PC-3 (cell line): ENCODE data around the gene CDC16. TPM values are rescaled to one million over a fixed set of nuclear protein-coding genes. Genes with fewer than 3 reads are reported as not detected.
"Not testable (repeated sequence)": the region's sequence is repeated elsewhere in the genome, so short reads cannot be mapped to it uniquely, and the experiment has no call there.

ENCODE experiments used
- ATAC-seq: fragments of 200-7000 bp; cut with Tn5 transposase; 2 replicates; pipeline ENCODE4 v1.9.1; 2020; ENCODE audit warnings: mild to moderate bottlenecking, moderate library complexity
- BruUV-seq: library from RNA; stranded (reverse); fragments of 400-500 nt; replicated peaks from 2 replicates; lab custom pipeline; 2021; lab: Mats Ljungman, UMichigan
- CTCF ChIA-PET: fragments of 300-600 bp; sonication (Branson Sonifier 250); formaldehyde crosslinking; loops from one replicate; lab custom pipeline; 2022; ENCODE audit warnings: antibody characterized with exemption; lab: Charles Lee
- POLR2A ChIA-PET: fragments of 300-600 bp; sonication (Branson Sonifier 250); formaldehyde crosslinking; loops from one replicate; lab custom pipeline; 2022; ENCODE audit warnings: antibody characterized with exemption; ENCODE audit not compliant: unreplicated experiment; lab: Charles Lee
- DNase-seq: peaks from one replicate; pipeline ENCODE4 v3.0.0-alpha.2; 2015
- H2AFZ ChIP-seq: fragments of 300-600 bp; sonication (generic); 2 replicates; pipeline ENCODE4 v1.6.0; 2016; ENCODE audit warnings: antibody characterized with exemption, low read length
- H3F3A ChIP-seq: fragments of 300-600 bp; sonication (generic); one replicate; pipeline ENCODE4 v1.6.0; 2017; ENCODE audit warnings: antibody characterized with exemption, low read length, control low read depth, mild to moderate bottlenecking; ENCODE audit not compliant: unreplicated experiment
- H3K27ac ChIP-seq: fragments of 300-600 bp; sonication (generic); 2 replicates; pipeline ENCODE4 v1.5.1; 2016; ENCODE audit warnings: mild to moderate bottlenecking, low read length
- H3K27me3 ChIP-seq: fragments of 300-600 bp; sonication (generic); 2 replicates; pipeline ENCODE4 v1.6.1; 2016; ENCODE audit warnings: low read length, mixed read lengths
- H3K36me3 ChIP-seq: fragments of 300-600 bp; sonication (generic); 2 replicates; pipeline ENCODE4 v1.6.1; 2016; ENCODE audit warnings: low read depth, mixed run types, low read length, mixed read lengths
- H3K4me1 ChIP-seq: fragments of 300-600 bp; sonication (generic); 2 replicates; pipeline ENCODE4 v1.5.1; 2016; ENCODE audit warnings: low read length; ENCODE audit not compliant: insufficient read depth
- H3K4me2 ChIP-seq: fragments of 300-600 bp; sonication (generic); 2 replicates; pipeline ENCODE4 v1.6.0; 2016; ENCODE audit warnings: low read length
- H3K4me3 ChIP-seq: fragments of 300-600 bp; sonication (generic); 2 replicates; pipeline ENCODE4 v1.5.1; 2016; ENCODE audit warnings: mild to moderate bottlenecking, low read length, mixed read lengths
- H3K79me2 ChIP-seq: fragments of 300-600 bp; sonication (generic); 2 replicates; pipeline ENCODE4 v1.6.1; 2017; ENCODE audit warnings: low read length, mixed read lengths
- H3K9ac ChIP-seq: fragments of 300-600 bp; sonication (generic); 2 replicates; pipeline ENCODE4 v1.6.0; 2016; ENCODE audit warnings: mild to moderate bottlenecking, low read length
- H3K9me2 ChIP-seq: fragments of 300-600 bp; sonication (generic); replicated peaks from 2 replicates; pipeline ENCODE4 v1.6.1; 2016; ENCODE audit warnings: mixed run types, low read length, mixed read lengths
- H3K9me3 ChIP-seq: fragments of 300-600 bp; sonication (generic); 2 replicates; pipeline ENCODE4 v1.6.1; 2016; ENCODE audit warnings: low read length, mixed read lengths
- H4K20me1 ChIP-seq: fragments of 300-600 bp; sonication (generic); 2 replicates; pipeline ENCODE4 v1.6.1; 2016; ENCODE audit warnings: low read length, mixed read lengths
- EZH2 ChIP-seq: fragments of 300-600 bp; sonication (generic); IDR thresholded peaks from one replicate; pipeline ENCODE4 v1.6.1; 2017; ENCODE audit warnings: antibody characterized with exemption, mild to moderate bottlenecking, low read length; ENCODE audit not compliant: unreplicated experiment
- EZH2phosphoT487 ChIP-seq: fragments of 300-600 bp; sonication (generic); IDR thresholded peaks from 2 replicates; pipeline ENCODE4 v1.6.1; 2018; ENCODE audit warnings: mild to moderate bottlenecking, antibody characterized with exemption, low read length, borderline replicate concordance
- intact Hi-C: fragments of 100-400 bp; cut with micrococcal nuclease; formaldehyde crosslinking; loops from 2 replicates; pipeline ENCODE4 v1.9.0; 2023
- total RNA-seq: library from RNA; depleted of rRNA; stranded (reverse); fragments of >200 nt; gene quantifications from 2 replicates; pipeline ENCODE4 v1.2.3, GENCODE V29; 2014
- TF ChIP-seq, protein P1 (sequence below): fragments of 300-600 bp; sonication (generic); conservative IDR thresholded peaks from 2 replicates; pipeline ENCODE4 v1.5.1; 2017; ENCODE audit warnings: antibody characterized with exemption, low read depth, mild to moderate bottlenecking, low read length

The CDC16 gene
- total RNA-seq, 1 experiment from 2014 or later = 16.0 TPM

- no peak overlapping the region for H3K27ac ChIP-seq
- no peak overlapping the region for H3K9ac ChIP-seq
- no peak overlapping the region for H3K4me3 ChIP-seq
- TF ChIP-seq, protein P1, sequence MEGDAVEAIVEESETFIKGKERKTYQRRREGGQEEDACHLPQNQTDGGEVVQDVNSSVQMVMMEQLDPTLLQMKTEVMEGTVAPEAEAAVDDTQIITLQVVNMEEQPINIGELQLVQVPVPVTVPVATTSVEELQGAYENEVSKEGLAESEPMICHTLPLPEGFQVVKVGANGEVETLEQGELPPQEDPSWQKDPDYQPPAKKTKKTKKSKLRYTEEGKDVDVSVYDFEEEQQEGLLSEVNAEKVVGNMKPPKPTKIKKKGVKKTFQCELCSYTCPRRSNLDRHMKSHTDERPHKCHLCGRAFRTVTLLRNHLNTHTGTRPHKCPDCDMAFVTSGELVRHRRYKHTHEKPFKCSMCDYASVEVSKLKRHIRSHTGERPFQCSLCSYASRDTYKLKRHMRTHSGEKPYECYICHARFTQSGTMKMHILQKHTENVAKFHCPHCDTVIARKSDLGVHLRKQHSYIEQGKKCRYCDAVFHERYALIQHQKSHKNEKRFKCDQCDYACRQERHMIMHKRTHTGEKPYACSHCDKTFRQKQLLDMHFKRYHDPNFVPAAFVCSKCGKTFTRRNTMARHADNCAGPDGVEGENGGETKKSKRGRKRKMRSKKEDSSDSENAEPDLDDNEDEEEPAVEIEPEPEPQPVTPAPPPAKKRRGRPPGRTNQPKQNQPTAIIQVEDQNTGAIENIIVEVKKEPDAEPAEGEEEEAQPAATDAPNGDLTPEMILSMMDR = no peak
- TF ChIP-seq EZH2phosphoT487 (no peak), EZH2 (no peak)
- H3K36me3 ChIP-seq = peaks cover 55% of the 10 kb centered on the region
- no peaks in the 10 kb centered on the region for H3K9me3 ChIP-seq
- no peaks in the 10 kb centered on the region for H4K20me1 ChIP-seq
- POLR2A ChIA-PET = no interaction called here
- H2AFZ ChIP-seq = no peak overlapping the region
- no peaks in the 10 kb centered on the region for H3K27me3 ChIP-seq
- H3K79me2 ChIP-seq = no peaks in the 10 kb centered on the region
- H3K4me2 ChIP-seq = no peak overlapping the region
- H3K4me1 ChIP-seq = no peaks in the 10 kb centered on the region
- DNase-seq (no peak), ATAC-seq (no peak)
- H3K9me2 ChIP-seq = no peaks in the 10 kb centered on the region
- BruUV-seq = no TSS peak
- CTCF ChIA-PET = no interaction called here
- intact Hi-C loops = no loop called here
- no peaks in the 10 kb centered on the region for H3F3A ChIP-seq
Measured at GRCh38 chr13:114244637-114245036, 9.9 kb downstream of the CDC16 start.

GRCh38 chr13:114248011-114248410 is 13.3 kb downstream of the CDC16 start:
- H3K4me2 ChIP-seq = no peak overlapping the region
- H3F3A ChIP-seq = no peaks in the 10 kb centered on the region
- no peak for TF ChIP-seq EZH2
- TF ChIP-seq EZH2phosphoT487 = no peak
- TF ChIP-seq, protein P1 = no peak
- H3K9me2 ChIP-seq = no peaks in the 10 kb centered on the region
- H3K27ac ChIP-seq = no peak overlapping the region
- no peaks in the 10 kb centered on the region for H3K4me1 ChIP-seq
- no peak for ATAC-seq
- no peak overlapping the region for H3K9ac ChIP-seq
- no TSS peak for BruUV-seq
- DNase-seq = no peak
- CTCF ChIA-PET = no interaction called here
- intact Hi-C loops = no loop called here
- no peaks in the 10 kb centered on the region for H3K9me3 ChIP-seq
- H2AFZ ChIP-seq = no peak overlapping the region
- no peak overlapping the region for H3K4me3 ChIP-seq
- H3K36me3 ChIP-seq = peaks cover 52% of the 10 kb centered on the region
- no peaks in the 10 kb centered on the region for H4K20me1 ChIP-seq
- H3K27me3 ChIP-seq = no peaks in the 10 kb centered on the region
- POLR2A ChIA-PET = no interaction called here
- no peaks in the 10 kb centered on the region for H3K79me2 ChIP-seq

DNA sequence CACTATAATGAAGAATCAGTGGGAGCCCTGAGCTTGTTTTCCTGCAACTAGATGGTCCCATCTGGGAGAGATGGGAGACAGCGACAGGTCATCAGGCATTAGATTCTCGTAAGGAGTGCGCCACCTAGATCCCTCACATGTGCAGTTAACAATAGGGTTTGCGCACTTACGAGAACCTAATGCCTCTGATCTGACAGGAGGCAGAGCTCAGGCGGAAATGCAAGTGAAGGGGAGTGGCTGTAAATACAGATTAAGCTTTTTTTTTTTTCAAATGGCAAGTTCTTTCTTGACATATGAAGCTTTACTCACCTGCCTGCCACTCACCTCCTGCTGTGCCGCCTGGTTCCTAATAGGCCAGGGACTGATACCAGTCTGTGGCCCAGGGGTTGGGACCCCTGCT is 14.4 kb downstream of the CDC16 start:
- no peaks in the 10 kb centered on the region for H3K9me2 ChIP-seq
- CTCF ChIA-PET = no interaction called here
- no peak overlapping the region for H3K4me3 ChIP-seq
- no peak overlapping the region for H2AFZ ChIP-seq
- no peaks in the 10 kb centered on the region for H3F3A ChIP-seq
- H4K20me1 ChIP-seq = no peaks in the 10 kb centered on the region
- H3K4me2 ChIP-seq = no peak overlapping the region
- no peaks in the 10 kb centered on the region for H3K27me3 ChIP-seq
- H3K9me3 ChIP-seq = no peaks in the 10 kb centered on the region
- TF ChIP-seq, protein P1 = no peak
- TF ChIP-seq EZH2 (no peak), EZH2phosphoT487 (no peak)
- ATAC-seq (no peak), DNase-seq (no peak)
- intact Hi-C loops = no loop called here
- H3K9ac ChIP-seq = no peak overlapping the region
- no peak overlapping the region for H3K27ac ChIP-seq
- no TSS peak for BruUV-seq
- POLR2A ChIA-PET = no interaction called here
- H3K79me2 ChIP-seq = no peaks in the 10 kb centered on the region
- H3K36me3 ChIP-seq = peaks cover 45% of the 10 kb centered on the region
- H3K4me1 ChIP-seq = no peaks in the 10 kb centered on the region

- H2AFZ ChIP-seq, H3K27me3 ChIP-seq, BruUV-seq, H3F3A ChIP-seq, DNase-seq, intact Hi-C loops, H3K27ac ChIP-seq, CTCF ChIA-PET, H3K4me1 ChIP-seq, ATAC-seq, H3K9ac ChIP-seq, H4K20me1 ChIP-seq, POLR2A ChIA-PET, H3K9me3 ChIP-seq, H3K79me2 ChIP-seq, H3K4me3 ChIP-seq, H3K9me2 ChIP-seq, H3K4me2 ChIP-seq: not testable (repeated sequence)
- peaks cover 21% of the 10 kb centered on the region for H3K36me3 ChIP-seq
Measured at GRCh38 chr13:114251639-114252440, 17.1 kb downstream of the CDC16 start.
